Adipocyte (in vitro differentiated cells): ENCODE data around the gene MESP2.

Experiments used
- DNase-seq: peaks from one replicate; pipeline ENCODE4 v3.0.0-alpha.2; 2015; ENCODE audit warnings: low read depth
- H3K27me3 ChIP-seq: replicated peaks from 2 replicates; pipeline ENCODE4 v1.7.0; 2013; ENCODE audit warnings: mild to moderate bottlenecking, low read length, moderate library complexity; ENCODE audit not compliant: control insufficient read depth, insufficient read depth
- H3K36me3 ChIP-seq: 2 replicates; pipeline ENCODE4 v1.7.0; 2013; ENCODE audit warnings: low read length, mild to moderate bottlenecking, moderate library complexity; ENCODE audit not compliant: control insufficient read depth, insufficient read depth, severe bottlenecking
- H3K4me1 ChIP-seq: 2 replicates; pipeline ENCODE4 v1.7.0; 2013; ENCODE audit warnings: mild to moderate bottlenecking, low read length, moderate library complexity; ENCODE audit not compliant: control insufficient read depth, insufficient read depth
- H3K4me3 ChIP-seq: 2 replicates; pipeline ENCODE4 v1.7.0; 2013; ENCODE audit warnings: mild to moderate bottlenecking, low read length, moderate library complexity
- H3K9ac ChIP-seq: 2 replicates; pipeline ENCODE4 v1.7.0; 2013; ENCODE audit warnings: mild to moderate bottlenecking, low read length, moderate library complexity
- H3K9me3 ChIP-seq: 2 replicates; pipeline ENCODE4 v1.7.0; 2013; ENCODE audit warnings: mild to moderate bottlenecking, low read length, moderate library complexity; ENCODE audit not compliant: control insufficient read depth

MESP2 gene

DNA sequence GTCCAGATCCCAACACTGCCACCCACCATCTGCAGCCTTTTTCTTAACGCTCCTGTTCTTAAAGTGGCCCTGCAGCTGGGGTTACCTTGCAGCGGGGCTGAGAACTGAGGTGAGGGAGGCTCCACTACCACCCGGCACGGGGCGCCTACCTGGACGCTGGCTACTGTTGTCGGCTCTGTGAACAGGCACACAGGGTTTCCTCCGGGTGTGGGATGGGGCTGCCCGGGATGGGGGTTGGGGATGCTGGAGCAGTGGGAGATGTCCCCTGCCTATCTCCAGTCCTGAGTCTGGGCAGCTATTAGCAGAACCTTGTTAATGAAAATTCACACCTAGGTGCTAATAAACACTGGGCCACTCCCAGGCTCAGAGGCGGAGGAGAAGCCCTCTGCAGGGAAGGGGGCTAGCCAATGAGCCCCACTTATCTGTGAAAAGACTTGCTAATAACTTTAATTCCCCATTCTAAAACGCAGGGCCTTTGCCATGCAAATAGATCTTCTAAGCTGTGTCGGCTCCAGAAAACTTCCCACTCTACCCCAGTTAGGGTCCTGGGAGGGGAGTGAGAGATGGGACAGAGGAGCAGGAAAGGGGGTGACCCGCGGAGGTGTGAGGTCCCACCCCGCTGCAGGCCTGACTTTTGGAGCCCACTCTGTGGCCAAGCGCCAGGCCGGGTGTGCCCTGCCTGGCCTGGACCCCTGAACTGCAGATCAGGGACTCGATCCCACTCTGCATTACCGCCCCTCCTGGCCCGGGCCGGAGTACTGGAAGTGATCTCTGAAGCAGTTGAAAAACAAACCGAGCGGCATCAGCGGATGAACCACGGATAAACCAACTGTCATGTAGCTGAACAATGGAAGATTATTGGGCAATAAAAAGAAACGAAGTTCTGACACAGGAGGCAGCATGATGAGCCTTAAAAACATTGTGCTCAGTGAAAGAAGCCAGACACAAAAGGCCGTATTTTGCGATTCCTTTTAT, 28.1 kb upstream of the MESP2 start:
- peaks cover 10% of the 10 kb centered on the region for H3K4me1 ChIP-seq
- DNase-seq: no peak
- H3K36me3 ChIP-seq: no peaks in the 10 kb centered on the region
- no peak overlapping the region for H3K9ac ChIP-seq
- peaks cover 16% of the 10 kb centered on the region for H3K27me3 ChIP-seq
- H3K9me3 ChIP-seq: no peaks in the 10 kb centered on the region
- H3K4me3 ChIP-seq: no peak overlapping the region

DNA sequence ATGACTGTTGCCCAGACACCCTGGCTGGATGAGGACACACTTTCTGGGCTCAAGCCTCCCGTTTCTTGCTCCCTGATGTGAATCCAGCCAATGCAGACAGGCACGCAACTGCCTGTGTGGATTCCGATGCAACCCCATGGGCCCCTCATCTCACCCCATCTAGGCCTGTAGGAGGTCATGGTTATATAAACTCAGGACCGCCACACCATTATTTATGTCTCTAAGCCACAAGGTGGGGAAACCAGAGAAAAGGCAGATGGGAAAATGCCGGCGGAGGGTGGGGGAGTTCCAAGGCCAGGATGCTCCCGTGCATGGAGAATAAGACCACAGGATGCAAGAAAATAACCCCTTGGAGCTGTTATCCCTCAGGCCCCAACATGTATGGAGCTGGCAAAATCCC, 27.1 kb upstream of the MESP2 start:
- Histone ChIP-seq H3K36me3 (no peaks in the 10 kb centered on the region), H3K4me3 (no peak overlapping the region), H3K27me3 (peaks cover 16% of the 10 kb centered on the region), H3K9ac (no peak overlapping the region), H3K9me3 (no peaks in the 10 kb centered on the region), H3K4me1 (peaks cover 14% of the 10 kb centered on the region)
- no peak for DNase-seq

DNA sequence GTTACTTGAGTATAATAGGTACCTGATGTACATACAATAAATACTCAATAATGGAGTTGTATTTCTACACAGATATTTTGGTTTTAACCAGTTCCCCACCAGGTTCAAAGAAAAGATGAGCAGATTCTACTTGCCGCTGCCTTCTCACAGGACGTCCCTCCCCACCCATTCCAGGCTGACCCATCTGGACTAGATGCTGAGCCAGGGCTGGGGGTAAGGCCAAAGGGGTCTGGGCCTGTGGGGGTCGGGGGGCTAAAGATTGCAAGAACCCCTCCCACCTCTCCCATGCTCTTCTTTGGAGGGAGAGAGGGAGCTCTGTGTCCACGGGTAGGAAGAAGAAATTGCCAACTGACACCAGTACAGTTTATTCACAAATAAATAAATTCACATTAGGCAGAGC, 26.6 kb upstream of the MESP2 start:
- DNase-seq: no peak
- H3K9me3 ChIP-seq: no peaks in the 10 kb centered on the region
- peak overlapping the region; percentile 85 for H3K9ac ChIP-seq
- peaks cover 16% of the 10 kb centered on the region for H3K27me3 ChIP-seq
- H3K4me3 ChIP-seq: peak overlapping the region; percentile 82
- H3K4me1 ChIP-seq: peaks cover 14% of the 10 kb centered on the region
- no peaks in the 10 kb centered on the region for H3K36me3 ChIP-seq

DNA sequence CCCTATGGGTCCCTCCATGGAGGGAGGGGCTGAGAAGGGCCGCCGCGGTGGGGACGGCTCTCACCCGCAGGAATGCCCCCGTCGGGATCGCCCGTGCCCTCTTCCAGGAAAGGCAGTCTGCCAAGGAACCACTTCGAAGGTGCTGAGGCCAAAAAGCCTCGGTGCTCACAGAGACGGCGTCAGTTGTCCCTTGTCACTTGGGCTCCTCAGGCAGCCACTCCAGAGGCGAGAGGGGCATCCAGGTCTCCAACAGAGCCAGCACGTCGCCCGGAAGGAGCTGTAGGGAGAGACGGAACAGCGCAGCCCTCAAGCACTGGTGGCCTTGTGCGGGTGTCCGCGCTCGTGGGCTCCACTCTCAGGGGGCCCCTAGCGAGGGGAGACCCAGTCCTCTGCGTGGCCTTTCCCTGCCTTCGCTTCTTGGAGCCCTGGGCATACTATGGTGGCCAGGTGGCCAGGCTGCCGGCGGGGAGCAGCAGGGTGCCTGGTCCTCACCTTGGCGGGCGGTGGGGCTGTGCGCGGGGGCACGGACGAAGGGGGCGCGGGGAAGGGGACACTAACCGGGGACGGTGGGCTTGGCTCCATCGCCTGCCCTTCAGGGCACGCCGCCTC, 26.1 kb upstream of the MESP2 start:
- Histone ChIP-seq H3K9me3 (no peaks in the 10 kb centered on the region), H3K27me3 (peaks cover 13% of the 10 kb centered on the region)
- DNase-seq: peak; percentile 10

DNA sequence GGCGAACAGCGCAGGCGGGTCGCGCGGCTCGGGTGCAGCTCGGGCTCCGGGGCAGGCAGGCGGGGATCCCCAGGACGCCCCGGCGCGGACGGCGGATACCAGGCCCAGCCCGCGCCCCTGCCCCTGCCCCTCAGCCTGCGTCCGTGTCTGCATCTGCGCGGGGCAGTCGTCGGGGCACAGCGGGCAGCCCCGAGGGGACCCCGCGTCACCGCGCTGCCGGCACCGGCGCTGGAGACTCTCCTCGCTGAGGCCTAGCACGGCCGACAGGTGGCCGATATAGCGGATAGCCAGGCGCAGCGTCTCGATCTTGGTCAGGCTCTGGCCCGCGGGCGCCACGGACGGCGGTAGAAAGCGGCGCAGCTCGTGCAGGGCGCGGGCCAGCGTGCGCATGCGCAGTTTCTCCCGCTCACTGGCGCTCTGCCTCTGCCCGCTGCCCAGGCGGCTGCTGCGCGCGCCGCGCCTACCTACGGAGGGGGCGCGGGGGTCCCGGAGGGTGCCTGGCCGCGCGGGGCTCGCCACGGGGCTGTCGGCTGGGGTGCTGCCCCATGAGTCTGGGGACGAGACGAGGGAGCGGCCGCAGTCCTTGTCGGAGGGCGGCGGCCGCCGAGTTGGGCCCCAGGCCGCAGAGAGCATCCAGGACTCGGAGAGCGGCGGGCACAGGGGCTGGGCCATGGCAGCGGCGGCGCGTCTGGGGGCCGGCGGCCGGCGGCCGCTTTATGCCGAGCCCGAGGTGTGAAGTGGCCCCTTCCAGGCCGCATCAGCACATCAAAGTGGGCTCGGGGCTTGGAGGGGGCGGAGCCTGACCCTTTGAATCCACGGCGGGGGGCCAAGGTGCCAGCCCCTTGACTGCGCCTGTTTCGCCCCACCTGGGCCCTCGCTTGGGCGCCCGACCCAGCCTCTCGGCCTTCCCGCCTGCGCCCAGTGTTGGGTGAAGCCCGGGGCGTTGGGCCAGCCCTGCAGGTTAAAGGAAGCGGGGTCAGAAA, 25.3 kb upstream of the MESP2 start, which contains the start of gene MESP1:
Gene MESP1 (minus strand): TSS at position 690 of the 983 bp plus-strand sequence. CDS start 18 bp downstream, at position 672.
- peak within 1 kb of the TSS; percentile 82 for H3K4me3 ChIP-seq
- H3K36me3 ChIP-seq: no peaks in the 10 kb centered on the region
- no peaks in the 10 kb centered on the region for H3K9me3 ChIP-seq
- DNase-seq: peak; percentile 96
- H3K27me3 ChIP-seq: peaks cover 9% of the 10 kb centered on the region
- H3K4me1 ChIP-seq: peaks cover 14% of the 10 kb centered on the region
- peak within 1 kb of the TSS; percentile 85 for H3K9ac ChIP-seq

More for the DNA sequence above, 26.1 kb upstream of the MESP2 start:
- Histone ChIP-seq H3K4me1 (peaks cover 14% of the 10 kb centered on the region), H3K36me3 (no peaks in the 10 kb centered on the region), H3K4me3 (peak overlapping the region; percentile 82), H3K9ac (peak overlapping the region; percentile 85)

DNA sequence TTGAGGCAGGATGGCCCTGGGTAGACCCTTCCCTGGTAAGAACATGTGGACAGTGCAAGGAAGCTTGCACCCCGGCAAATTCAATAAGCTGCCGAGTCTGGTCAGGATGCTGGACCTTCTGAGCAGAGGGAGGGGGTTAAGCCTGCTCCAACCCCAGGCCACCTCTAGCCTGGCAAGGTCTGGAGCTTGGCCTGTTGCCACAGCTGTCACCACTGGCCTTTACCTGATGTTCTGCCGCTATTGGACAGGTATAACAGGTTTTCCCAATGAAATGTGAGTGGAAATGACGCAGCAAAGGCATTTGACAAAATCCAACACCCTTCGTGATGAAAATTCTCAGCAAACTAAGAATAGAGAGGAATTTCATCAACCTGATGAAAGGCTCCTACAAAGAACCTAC, 24.4 kb upstream of the MESP2 start:
- no peaks in the 10 kb centered on the region for H3K9me3 ChIP-seq
- no peak for DNase-seq
- H3K4me1 ChIP-seq: peaks cover 14% of the 10 kb centered on the region
- no peak overlapping the region for H3K4me3 ChIP-seq
- no peaks in the 10 kb centered on the region for H3K36me3 ChIP-seq
- H3K9ac ChIP-seq: peak overlapping the region; percentile 85
- H3K27me3 ChIP-seq: peaks cover 3% of the 10 kb centered on the region

DNA sequence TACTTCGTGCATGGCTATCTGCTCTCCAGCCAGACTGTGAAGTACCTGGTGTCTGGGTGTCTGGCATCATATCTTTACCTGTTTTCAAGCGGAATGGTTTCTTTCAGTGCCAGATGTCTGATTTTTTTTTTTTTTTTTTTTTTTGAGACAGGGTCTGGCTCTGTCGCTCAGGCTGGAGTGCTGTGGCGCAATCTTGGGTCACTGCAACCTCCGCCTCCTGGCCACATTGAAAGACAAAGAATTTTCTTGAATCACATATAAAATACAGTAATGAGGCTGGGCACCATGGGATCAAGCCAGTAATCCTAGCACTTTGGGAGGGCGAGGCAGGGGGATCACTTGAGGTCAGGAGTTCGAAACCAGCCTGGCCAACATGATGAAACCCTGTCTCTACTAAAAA, 22.3 kb upstream of the MESP2 start:
- Histone ChIP-seq H3K9me3 (no peaks in the 10 kb centered on the region), H3K27me3 (peaks cover 3% of the 10 kb centered on the region), H3K36me3 (no peaks in the 10 kb centered on the region), H3K9ac (no peak overlapping the region), H3K4me3 (no peak overlapping the region), H3K4me1 (peaks cover 12% of the 10 kb centered on the region)
- no peak for DNase-seq

DNA sequence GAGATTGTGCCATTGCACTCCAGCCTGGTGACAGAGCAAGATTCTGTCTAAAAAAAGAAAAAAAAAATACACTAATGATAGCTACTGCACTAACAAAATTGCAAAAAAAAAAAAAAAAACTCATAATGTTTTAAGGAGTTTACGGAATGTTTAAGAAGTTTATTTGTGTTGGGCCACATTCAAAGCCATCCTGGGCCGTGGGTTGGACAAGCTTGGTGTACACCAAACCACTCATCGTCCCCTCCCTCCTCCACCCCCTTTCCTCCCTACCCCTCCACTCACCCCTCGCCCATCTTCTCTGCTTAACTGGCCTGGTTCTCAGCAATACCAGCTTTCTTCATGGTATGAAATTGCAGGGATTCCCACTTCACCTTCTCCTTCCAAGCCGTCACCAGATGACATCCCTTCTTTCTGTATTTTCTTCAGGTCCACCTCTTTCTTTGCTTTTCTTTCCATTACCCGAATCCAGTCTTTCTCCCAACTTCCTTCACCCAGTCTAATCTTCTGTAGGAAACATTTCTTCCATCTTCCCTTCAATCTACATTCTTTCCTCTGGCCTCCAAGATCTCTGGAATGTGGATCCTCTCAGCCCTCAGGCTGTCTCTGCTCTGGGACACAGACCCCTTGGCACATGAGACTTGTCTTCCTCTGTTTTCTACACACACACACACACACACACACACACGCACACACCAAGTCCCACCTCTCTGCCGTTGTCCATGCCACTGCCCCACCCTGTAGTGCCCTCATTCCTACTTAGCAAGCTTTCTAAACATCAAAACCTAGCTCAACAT, 21.6 kb upstream of the MESP2 start:
- H3K4me1 ChIP-seq: peaks cover 11% of the 10 kb centered on the region
- H3K9me3 ChIP-seq: no peaks in the 10 kb centered on the region
- DNase-seq: no peak
- H3K27me3 ChIP-seq: peaks cover 3% of the 10 kb centered on the region
- no peaks in the 10 kb centered on the region for H3K36me3 ChIP-seq
- no peak overlapping the region for H3K4me3 ChIP-seq
- H3K9ac ChIP-seq: no peak overlapping the region

DNA sequence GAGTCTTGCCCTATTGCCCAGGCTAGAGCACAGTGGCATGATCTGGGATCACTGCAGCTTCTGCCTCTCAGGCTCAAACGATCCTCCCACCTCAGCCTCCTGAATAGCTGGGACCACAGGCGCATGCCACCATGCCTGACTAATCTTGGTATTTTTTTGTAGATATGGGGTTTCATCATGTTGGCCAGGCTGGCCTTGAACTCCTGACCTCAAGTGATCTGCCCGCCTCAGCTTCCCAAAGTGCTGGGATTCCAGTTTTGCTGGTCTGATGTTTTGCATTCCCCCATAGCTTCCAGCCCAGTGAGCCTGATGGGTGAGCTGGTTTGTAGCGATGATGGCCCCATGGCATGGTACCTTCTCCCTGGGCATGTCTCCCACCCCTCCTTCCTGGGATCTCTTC, 20.4 kb upstream of the MESP2 start:
- no peaks in the 10 kb centered on the region for H3K36me3 ChIP-seq
- H3K9ac ChIP-seq: no peak overlapping the region
- no peaks in the 10 kb centered on the region for H3K27me3 ChIP-seq
- no peaks in the 10 kb centered on the region for H3K9me3 ChIP-seq
- no peak for DNase-seq
- peaks cover 4% of the 10 kb centered on the region for H3K4me1 ChIP-seq
- H3K4me3 ChIP-seq: no peak overlapping the region

DNA sequence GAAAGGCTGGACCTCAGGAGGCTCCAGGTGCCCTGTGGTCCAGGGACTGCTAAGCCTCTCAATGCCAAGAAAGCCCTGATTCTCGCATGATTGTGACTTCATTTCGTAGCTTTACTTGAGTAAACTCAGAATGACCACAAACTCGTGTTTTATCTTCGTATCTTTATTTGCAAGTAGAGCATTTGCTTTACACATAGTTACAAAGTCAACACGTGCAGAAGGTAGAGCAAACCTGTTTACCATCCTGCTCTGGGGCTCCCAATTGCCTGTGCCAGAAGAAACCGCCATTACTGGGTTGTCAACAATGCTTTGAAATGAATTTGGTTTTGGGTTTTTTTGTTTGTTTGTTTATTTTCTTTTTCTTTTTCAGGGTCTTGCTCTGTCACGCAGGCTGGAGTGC, 19.2 kb upstream of the MESP2 start:
- H3K36me3 ChIP-seq: no peaks in the 10 kb centered on the region
- H3K4me1 ChIP-seq: peaks cover 4% of the 10 kb centered on the region
- H3K9me3 ChIP-seq: no peaks in the 10 kb centered on the region
- H3K27me3 ChIP-seq: no peaks in the 10 kb centered on the region
- DNase-seq: no peak
- no peak overlapping the region for H3K9ac ChIP-seq
- no peak overlapping the region for H3K4me3 ChIP-seq
